ENCODE results near the gene FAM117B. TPM values are rescaled to one million over a fixed set of nuclear protein-coding genes. Genes with fewer than 3 reads are reported as not detected.
"Not testable (repeated sequence)": the region's sequence is repeated elsewhere in the genome, so short reads cannot be mapped to it uniquely, and the experiment has no call there.

FAM117B gene
- total RNA-seq, 1 donor from 2014 or later = 14.4 TPM

DNA sequence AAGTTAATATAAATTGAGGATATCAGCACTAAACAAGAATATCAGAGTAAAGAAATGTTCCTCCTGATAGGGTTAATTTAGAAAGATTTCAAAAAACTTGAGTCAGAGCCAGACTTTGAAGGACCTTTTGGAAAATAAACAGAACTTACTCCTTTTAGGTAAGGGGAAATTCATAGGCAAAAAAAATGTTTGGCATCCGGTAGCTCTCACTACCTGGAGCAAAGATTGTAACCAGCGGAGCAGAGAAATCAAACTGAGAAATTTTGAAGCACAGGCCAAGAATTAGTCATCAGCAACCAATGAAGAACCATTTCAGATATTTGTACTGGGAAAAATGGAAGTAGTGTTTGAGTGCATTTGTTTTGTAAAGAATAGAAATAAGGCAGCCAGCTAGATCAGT lies 123.8 kb downstream of the FAM117B start:
- no peak for DNase-seq (ENCODE audit: low spot score)

DNA sequence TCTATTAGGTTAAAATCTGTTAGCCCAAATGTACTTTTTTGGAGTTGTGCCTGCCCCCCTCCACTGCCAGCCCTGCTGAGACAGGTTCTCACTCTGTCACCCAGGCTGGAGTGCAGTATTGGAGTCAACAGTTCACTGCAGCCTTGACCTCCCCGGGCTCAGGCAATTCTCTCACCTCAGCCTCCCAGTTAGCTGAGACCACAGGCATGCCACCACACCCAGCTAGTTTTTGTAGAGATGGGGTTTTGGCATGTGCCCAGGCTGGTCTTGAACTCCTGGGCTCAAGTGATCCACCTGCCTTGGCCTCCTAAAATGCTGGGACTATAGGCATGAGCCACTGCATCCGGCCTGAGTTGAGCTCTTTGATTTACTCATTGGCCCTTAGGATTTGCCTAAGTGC lies 126.1 kb downstream of the FAM117B start:
- DNase-seq (ENCODE audit: low spot score) = no peak

DNA sequence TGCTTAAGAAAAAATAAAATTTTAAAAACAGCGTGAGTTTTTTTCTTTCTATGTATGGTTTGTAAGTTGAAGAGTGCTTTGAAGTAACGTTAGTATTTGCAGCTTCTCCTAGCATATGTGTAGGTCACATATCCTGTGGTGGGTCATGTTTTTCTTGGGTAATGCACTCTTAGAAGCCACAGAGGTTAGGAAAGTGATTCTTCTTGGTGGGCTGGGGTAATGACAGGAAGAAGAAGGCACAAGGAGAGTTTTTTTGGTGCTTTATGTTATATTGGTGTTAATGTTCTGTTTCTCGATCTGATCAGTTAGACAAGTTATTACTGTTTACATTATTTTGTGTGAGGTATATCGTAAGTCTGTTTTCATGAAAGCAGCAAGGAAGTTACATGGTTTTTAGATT lies 127.8 kb downstream of the FAM117B start:
- DNase-seq (ENCODE audit: low spot score) = no peak

DNA sequence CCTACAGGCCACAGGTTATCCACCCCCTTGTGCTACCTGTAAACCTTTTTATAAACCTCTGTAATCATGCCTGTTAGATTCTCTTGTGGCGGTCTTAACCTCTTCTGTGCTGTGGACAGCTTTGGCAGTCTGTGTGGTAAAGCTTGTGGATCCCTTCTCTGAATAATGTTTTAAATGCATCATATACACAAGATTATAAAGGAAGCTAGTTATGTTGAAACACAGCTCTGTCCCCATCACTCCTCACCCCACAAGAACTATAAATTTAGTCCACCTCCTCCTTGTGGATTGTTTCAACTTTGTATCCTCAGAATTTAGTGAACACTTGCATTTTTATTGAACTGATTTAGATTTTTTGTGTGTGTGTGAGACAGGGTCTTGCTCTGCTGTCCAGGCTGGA lies 129.1 kb downstream of the FAM117B start:
- no peak for DNase-seq (ENCODE audit: low spot score)

DNA sequence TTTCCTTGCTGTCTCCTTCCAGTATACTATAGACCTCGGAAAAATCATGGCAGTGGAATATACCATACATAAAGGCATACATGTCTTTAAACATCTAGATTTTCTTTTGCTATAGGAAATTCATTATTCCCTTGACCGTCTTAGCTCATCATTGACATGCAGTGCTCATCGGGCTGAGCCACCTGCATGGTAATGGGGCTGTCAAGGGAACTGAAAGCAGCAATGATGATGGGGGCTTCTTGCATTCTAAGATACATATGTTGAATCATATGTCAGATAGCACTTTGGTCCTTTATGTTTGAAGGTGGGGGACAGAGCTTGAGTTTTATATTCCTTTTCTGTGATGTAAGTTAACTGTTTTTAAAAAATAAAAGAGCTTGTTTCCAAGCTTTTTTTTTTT lies 130.2 kb downstream of the FAM117B start:
- no peak for DNase-seq (ENCODE audit: low spot score)

DNA sequence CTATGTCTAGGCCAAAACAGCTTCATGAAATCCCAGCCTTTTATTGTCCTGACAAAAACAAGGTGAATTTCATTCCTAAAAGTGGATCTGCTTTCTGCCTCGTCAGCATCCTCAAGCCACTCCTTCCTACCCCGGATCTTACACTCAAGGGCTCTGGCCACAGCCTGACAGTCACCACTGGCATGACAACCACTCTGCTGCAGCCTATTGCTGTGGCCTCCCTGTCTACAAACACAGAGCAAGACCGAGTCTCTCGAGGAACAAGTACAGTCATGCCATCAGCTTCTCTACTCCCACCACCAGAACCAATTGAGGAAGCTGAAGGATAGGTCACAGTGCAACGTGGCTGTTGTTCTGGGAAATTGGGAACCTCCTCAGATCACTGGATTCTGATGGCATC lies 130.7 kb downstream of the FAM117B start:
- DNase-seq (ENCODE audit: low spot score) = no peak

DNA sequence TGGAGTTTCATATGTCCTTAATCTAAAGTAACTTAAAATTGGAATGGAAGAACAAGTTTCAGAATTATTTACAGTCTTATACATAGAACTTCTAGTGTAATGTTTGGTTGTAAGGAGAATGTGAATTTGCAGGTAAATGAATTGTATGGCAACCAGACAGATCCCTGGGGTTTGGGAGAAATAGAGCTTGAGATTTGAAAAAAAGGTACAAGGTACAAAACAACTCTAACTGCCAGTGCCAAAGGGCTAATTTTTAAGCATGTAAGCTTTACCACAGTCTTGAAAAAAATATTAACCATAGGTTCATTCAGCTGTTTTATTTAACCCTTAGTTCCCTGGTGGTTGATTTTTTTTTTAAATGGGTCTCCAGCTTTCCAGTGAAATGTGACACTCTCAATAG lies 133.5 kb downstream of the FAM117B start:
- DNase-seq (ENCODE audit: low spot score) = no peak

DNA sequence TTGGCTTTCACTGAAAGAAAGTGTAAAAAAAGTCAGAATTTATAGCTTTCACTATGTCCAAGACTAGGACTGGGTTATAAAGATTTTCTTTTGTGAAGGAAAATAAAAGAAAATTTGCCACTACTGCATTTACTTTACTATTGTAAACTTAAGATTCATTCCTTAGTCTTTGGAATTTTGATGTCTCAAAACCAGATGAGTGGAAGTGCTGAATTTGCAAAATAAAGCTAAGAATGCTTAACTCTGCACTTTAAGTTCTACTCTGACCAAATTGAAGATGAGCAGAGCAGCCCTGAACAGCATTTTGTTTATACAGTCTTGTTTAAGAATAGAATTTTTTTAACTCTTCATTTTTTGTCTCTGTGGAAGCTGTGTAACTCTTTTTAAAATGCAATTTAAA lies 134.4 kb downstream of the FAM117B start:
- no peak for DNase-seq (ENCODE audit: low spot score)

DNA sequence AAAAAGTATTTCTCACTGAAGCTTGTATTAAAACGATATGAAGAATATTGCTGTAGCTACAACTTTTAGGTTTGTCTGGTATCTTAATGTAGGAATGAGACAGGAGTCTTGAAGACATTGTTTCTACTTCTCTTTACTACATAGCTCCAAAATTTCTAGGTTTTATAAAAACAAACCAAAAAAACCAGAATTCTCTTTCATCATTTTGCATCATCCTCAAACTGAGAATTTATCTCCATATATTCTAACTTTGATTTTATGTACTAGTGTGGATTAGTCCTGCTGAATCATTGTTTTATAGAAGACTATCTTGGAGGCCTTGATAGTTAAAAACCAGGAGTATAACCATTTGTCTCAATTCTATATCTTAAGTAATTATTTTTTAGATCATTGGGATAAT lies 136.6 kb downstream of the FAM117B start:
- no peak for DNase-seq (ENCODE audit: low spot score)

DNA sequence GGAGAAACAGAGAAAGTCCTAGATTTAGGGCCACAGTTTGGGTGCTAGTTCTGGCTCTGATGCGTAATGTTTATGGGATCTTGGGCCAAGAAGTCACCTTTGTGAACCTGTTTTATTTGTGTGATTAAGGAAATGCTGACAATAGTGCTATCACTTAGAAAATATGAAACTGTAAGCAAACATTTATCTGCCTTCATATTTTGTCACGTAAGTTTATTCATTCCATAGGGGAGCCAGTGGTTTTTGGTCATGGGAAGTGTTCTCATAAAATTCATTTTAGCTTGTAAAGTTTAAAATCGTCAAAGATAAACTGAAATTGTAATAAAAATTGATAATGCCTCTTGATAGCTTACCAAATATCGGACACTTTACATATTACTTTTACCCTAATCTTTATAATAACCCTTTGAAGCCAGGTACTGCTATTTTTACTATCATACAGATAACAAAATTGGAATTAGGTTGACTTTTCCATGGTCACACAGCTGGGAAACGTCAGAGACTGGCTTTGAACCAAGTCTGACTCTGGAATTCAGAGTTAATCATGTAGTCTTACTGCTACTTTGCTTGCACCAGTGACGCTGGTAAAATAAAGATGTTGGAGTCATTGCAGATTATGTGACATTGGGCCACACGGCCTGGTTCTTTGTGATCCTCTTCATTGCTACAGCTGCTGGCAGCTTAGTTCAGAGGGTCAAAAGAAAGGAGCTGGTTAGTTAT lies 137.1 kb downstream of the FAM117B start:
- DNase-seq (ENCODE audit: low spot score) = peak; percentile 21

DNA sequence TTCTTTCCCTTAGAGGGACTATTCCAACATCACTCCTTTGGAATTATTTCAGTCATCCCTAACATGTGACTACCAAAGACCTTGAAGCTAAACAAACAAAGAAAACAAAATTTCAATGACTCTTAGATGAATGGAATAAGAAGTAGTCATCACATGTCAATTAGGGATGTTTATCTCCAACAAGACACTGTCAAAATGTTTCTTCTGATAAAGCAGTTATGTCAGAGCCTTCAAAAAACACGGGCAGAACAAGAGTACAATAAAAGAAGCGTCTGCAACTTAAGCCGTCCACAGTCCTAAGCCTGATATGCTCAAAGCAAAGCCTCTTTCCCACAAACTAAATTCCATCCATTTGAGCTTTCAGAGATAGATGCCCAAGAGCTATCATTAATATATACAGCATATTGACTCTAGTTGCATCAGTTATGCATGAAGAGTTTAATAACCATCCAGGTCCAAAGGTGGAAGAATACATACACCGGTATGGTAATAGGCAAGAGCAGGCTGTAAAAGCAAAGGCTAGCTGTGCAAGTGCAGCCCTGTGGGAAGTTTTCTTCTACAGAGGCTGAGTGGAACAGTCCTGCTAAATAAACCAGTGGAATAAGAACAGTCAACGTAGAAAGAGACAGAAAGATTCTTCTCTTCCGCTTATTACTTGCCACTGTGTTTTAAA lies 138.7 kb downstream of the FAM117B start:
- no peak for DNase-seq (ENCODE audit: low spot score)

DNA sequence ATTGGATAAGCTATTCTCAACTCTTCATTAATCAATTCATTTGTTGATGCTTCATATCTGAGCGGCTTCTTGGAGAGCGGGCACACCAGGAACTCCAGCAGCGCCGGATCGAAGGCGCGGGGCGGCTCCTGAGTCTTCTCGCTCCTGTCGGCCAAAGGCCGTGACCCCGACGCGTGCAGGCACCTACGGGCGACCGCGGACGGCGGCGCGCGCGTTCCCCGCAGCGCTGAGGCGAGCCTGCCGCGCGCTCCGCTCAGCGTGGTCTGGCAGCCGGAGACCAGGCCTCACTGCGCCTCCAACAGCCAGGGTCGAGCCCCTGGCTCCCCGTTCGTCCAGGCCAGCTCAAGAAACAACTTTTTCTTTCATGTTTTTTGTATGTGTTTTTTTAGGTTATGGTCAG lies 139.3 kb downstream of the FAM117B start:
- no peak for DNase-seq (ENCODE audit: low spot score)

DNA sequence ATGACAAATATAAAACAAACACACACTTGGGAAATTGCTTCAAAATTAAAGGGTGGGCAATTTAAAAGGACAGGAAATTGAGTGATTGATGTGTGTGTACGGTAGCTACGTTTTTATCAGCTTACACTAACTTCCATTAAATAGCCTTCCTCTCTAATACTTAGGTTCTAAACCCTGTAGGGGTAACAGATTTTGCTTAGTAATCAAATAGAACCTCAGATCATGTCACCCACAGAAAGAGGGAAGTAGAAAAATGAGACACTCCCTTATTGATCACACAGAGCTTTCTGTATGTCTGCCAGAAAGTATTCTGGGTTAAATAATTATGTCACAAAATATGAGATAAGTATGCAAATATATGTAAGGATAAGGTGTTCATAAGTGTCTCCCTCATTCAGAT lies 143.4 kb downstream of the FAM117B start:
- no peak for DNase-seq (ENCODE audit: low spot score)

DNA sequence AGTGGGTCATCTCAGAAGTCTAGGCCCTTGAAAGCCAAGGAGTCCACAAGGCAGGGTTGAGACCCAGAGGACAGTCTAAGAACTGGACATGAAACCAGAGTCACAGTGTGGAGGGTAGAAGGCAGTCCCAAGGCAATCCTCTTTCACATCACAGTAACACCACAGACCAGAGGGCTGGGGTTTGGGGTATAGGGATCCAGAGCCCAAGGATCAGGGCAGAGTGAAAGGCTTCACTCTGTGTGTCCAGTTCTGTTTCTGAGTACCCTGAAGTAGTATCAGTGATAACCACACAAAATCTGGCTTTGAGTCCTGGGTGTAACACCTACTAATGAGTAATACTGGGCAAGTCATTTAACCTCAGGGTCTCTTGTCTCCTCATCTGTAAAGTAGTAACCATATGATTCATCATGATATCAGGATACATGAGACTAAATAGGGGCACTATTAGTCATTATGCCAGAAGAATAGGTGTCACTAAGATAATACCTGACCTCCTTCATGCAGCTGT lies 145.8 kb downstream of the FAM117B start:
- DNase-seq (ENCODE audit: low spot score) = no peak

DNA sequence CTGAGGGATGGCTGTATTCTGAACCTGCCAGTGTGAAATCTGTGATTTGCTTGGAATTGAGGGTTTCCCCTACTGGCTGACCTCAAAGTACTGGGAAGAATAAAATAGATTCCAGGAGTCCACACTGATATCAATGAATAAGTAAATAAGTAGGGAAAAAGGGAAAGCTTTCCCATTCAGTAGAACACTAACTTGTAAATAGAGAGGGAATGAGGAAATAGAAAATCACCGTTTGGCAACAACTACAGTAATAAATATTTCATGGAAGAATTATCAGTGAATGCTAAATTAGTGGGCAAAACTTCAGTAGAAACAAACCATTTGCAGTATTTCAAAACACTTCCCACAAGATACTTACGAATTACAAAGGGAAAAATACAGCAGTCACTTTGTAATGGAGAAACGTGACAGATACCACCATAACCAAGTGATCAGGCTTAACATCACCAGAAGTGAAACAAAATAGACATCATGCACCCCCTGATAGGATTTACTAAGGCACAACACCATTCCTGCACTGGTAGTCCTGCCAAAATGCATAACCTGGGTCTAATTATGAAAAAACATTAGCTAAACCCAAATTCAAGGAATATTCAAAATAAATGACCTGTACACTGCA lies 148.3 kb downstream of the FAM117B start:
- no peak for DNase-seq (ENCODE audit: low spot score)

DNA sequence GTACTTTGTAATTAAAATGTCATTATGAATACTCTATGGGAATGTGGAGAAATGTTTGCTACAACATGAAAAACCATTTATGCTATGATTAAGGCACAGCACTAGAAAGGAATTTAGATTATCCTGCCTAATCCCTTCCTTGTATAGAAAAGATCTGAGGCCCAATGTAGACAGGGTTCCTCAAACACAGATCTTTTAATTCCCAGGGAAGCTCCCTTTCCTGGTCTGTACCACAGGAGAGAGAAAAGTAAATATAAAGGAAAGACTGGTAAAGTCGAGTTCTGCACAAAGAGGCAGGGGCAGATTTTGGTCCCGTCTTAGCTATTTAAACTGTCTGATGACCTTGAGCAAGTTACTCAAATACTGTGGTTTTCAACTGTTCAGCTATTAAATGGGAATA lies 152.1 kb downstream of the FAM117B start:
- DNase-seq (ENCODE audit: low spot score) = no peak

DNA sequence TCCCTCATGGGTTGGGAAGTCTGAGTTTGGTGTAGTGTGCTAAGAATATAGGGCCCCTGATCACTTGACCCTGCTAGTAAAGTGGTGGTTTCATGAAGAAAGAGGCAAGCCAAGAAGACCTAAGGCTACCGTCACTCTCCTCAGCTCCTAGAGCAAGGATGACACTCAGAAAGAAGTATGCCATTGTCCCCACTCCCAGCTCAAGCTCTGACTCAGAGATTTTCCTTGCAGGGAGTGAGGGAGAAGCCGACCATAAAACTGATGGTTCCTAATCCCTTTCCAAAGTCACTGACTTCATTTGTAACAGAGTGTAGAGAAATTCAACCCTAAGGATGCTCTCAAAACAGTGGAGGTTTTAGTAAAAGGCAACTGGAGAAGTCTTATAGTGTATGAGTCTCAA lies 155.9 kb downstream of the FAM117B start:
- DNase-seq (ENCODE audit: low spot score) = no peak

DNA sequence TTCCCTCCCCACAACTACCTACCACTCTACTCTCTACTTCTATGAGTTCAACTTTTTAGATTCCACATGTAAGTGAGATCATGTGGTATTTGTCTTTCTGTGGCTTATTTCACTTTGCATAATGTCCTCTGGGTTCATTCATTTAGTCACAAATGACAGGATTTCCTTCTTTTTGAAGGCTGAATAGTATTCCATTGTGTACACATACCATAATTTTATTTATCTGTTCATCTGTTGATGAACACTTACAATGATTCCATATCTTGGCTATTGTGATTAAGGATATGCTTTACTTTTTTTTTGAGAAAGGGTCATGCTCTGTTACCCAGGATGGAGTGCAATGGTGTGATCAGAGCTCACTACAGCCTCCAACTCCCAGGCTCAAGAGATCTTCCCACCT lies 163.2 kb downstream of the FAM117B start:
- no peak for DNase-seq (ENCODE audit: low spot score)

DNA sequence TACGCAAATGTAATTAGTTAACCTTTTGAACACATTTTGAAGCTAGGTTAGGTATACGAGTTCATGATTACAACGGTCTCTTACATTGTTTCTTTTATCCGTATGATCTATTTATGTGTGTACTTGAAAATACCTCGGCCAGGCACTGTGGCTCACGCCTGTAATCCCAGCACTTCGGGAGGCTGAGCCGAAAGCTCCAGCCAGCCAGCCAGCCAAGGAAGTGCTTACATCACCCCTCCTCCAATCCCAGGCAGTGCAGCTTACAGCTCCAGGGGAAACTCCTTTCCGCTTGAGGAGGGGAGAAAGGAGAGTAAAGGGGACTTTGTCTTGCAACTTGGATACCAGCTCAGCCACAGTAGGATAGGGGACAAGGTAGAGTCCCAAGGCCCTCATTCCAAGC lies 171.1 kb downstream of the FAM117B start:
- DNase-seq (ENCODE audit: low spot score) = not testable (repeated sequence)

DNA sequence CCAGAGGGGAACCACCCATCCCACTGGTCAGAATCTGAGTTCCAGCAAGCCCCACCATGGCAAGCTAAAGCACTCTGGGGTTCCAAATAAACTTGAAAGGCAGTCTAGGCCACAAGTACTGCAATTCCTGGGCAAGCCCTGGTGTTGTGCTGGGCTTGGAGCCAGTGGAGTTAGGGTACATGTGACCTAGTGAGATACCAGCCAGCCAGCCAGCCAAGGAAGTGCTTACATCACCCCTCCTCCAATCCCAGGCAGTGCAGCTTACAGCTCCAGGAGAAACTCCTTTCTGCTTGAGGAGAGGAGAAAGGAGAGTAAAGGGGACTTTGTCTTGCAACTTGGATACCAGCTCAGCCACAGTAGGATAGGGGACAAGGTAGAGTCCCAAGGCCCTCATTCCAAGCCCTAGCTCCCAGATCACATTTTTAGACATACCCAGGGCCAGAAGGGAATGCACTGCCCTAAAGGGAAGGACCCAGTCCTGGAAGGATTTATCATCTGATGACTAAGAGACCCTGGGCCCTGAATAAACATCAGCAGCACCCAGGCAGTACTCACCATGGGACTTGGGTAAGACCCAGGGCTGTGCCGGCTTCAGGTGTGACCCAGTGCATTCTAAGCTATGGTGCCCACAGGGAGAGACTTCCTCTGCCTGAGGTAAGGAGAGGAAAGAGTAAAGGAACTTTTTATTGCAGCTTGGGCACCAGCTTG lies 172.8 kb downstream of the FAM117B start:
- DNase-seq (ENCODE audit: low spot score) = peak; percentile 77

DNA sequence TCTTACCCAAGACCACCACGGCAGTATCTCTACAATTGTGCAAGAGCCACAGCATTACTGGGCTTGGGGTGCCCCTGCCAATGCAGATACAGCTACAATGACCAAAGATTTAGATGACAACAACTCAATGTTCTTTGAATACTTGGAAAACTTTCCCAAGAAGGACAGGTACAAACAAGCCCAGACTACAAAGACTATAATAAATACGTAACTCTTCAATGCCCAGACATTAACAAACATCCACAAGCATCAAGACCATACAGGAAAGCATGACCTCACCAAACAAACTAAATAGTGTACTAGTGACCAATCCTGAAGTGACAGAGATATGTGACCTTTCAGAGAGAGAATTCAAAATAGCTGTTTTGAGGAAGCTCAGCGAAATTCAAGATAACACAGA lies 174.0 kb downstream of the FAM117B start:
- DNase-seq (ENCODE audit: low spot score) = no peak

DNA sequence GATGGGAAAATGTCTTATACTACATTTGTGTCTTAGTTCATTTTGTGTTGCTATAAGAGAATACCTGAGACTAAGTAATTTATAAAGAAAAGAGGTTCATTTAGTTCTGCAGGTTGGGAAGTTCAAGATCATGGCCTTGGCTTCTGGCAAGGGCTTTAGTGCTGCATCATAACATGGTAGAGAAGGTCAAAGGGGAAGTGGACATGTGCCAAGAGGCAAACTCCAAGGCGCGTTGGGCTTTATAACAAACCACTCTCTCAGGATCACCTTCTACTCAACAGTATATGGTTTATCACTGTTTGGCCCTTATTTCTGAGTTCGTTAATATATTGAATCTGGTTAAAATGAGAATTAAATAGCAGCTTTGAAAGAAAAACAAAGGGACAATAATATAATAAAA lies 178.6 kb downstream of the FAM117B start:
- no peak for DNase-seq (ENCODE audit: low spot score)
